Liver (tissue), 9 donors: Measurements from ENCODE around the gene SLC9A2. TPM values are rescaled to one million over a fixed set of nuclear protein-coding genes. Genes with fewer than 3 reads are reported as not detected.

Experiments used
- DNase-seq: peaks from one replicate; pipeline ENCODE4 v3.0.0-alpha.2; 2017; ENCODE audit warnings: low spot score
- H3K27ac ChIP-seq, 2 donors: one replicate each; pipeline ENCODE4 v1.7.0; 2013; ENCODE audit warnings: inconsistent platforms in 2 of 2, low read length in 2 of 2, control low read depth in 1 of 2, low read depth in 1 of 2, mild to moderate bottlenecking in 1 of 2
- H3K27me3 ChIP-seq, 4 donors: one replicate each; pipeline versions ENCODE4 v1.6.1 to v1.7.0; 2013; ENCODE audit warnings: low read length in 3 of 4, inconsistent platforms in 1 of 4, mild to moderate bottlenecking in 1 of 4, moderate library complexity in 1 of 4; ENCODE audit not compliant: control insufficient read depth in 4 of 4, insufficient read depth in 4 of 4
- H3K36me3 ChIP-seq, 4 donors: one replicate each; pipeline versions ENCODE4 v1.6.1 to v1.7.0; 2013; ENCODE audit warnings: low read length in 3 of 4, mild to moderate bottlenecking in 3 of 4, low read depth in 1 of 4, moderate library complexity in 1 of 4; ENCODE audit not compliant: control insufficient read depth in 4 of 4, insufficient read depth in 3 of 4
- H3K4me1 ChIP-seq, 4 donors: one replicate each; pipeline versions ENCODE4 v1.6.1 to v1.7.0; 2013; ENCODE audit warnings: low read length in 3 of 4, mild to moderate bottlenecking in 3 of 4, moderate library complexity in 1 of 4; ENCODE audit not compliant: control insufficient read depth in 4 of 4, insufficient read depth in 4 of 4
- H3K4me3 ChIP-seq, 3 donors: one replicate each; pipeline versions ENCODE4 v1.6.1 to v1.7.0; 2013; ENCODE audit warnings: low read length in 3 of 3, control low read depth in 1 of 3, low read depth in 1 of 3, mild to moderate bottlenecking in 1 of 3
- H3K9ac ChIP-seq, 2 donors: one replicate each; pipeline ENCODE4 v1.7.0; 2013; ENCODE audit warnings: low read length in 2 of 2, mild to moderate bottlenecking in 2 of 2, moderate library complexity in 2 of 2, control low read depth in 1 of 2, low read depth in 1 of 2
- H3K9me3 ChIP-seq, 4 donors: one replicate each; pipeline versions ENCODE4 v1.6.1 to v1.7.0; 2013; ENCODE audit warnings: low read length in 3 of 4; ENCODE audit not compliant: control insufficient read depth in 4 of 4
- ATF3 ChIP-seq: IDR thresholded peaks from 2 replicates; pipeline ENCODE4 v1.6.1; 2016; ENCODE audit warnings: antibody characterized with exemption
- EGR1 ChIP-seq, 2 donors: IDR thresholded peaks; 2 replicates each; pipeline ENCODE4 v1.6.1; 2016 to 2018; ENCODE audit warnings: antibody characterized with exemption in 2 of 2, low read depth in 2 of 2
- FOXA1 ChIP-seq: IDR thresholded peaks from 2 replicates; pipeline ENCODE4 v1.6.1; 2016; ENCODE audit warnings: antibody characterized with exemption
- FOXA2 ChIP-seq: IDR thresholded peaks from 2 replicates; pipeline ENCODE4 v1.6.1; 2016; ENCODE audit warnings: antibody characterized with exemption
- HNF4A ChIP-seq, 2 donors: conservative IDR thresholded peaks; 2 replicates each; pipeline ENCODE4 v1.6.1; 2016; ENCODE audit warnings: antibody characterized with exemption in 2 of 2, mild to moderate bottlenecking in 2 of 2
- HNF4G ChIP-seq: IDR thresholded peaks from 2 replicates; pipeline ENCODE4 v1.6.1; 2016; ENCODE audit warnings: antibody characterized with exemption
- JUND ChIP-seq, 2 donors: IDR thresholded peaks; 2 replicates each; pipeline ENCODE4 v1.6.1; 2016; ENCODE audit warnings: antibody characterized with exemption in 2 of 2
- MAX ChIP-seq: IDR thresholded peaks from 2 replicates; pipeline ENCODE4 v1.6.1; 2016; ENCODE audit warnings: antibody characterized with exemption
- NR2F2 ChIP-seq: IDR thresholded peaks from 2 replicates; pipeline ENCODE4 v1.6.1; 2016; ENCODE audit warnings: antibody characterized with exemption
- RAD21 ChIP-seq, 2 donors: IDR thresholded peaks; 2 replicates each; pipeline ENCODE4 v1.6.1; 2016; ENCODE audit warnings: antibody characterized with exemption in 2 of 2, mild to moderate bottlenecking in 2 of 2
- REST ChIP-seq: IDR thresholded peaks from 2 replicates; pipeline ENCODE4 v1.6.1; 2016; ENCODE audit warnings: antibody characterized with exemption, mild to moderate bottlenecking
- RXRA ChIP-seq, 2 donors: IDR thresholded peaks; 2 replicates each; pipeline ENCODE4 v1.6.1; 2017 to 2018; ENCODE audit warnings: antibody characterized with exemption in 2 of 2, mild to moderate bottlenecking in 1 of 2
- SP1 ChIP-seq: IDR thresholded peaks from 2 replicates; pipeline ENCODE4 v1.6.1; 2018; ENCODE audit warnings: antibody characterized with exemption, mild to moderate bottlenecking
- TAF1 ChIP-seq: conservative IDR thresholded peaks from 2 replicates; pipeline ENCODE4 v1.6.1; 2016; ENCODE audit warnings: antibody characterized with exemption, mild to moderate bottlenecking
- YY1 ChIP-seq: IDR thresholded peaks from 2 replicates; pipeline ENCODE4 v1.6.1; 2016; ENCODE audit warnings: antibody characterized with exemption, mild to moderate bottlenecking
- WGBS: extraction: QIAGEN DNeasy Blood & Tissue Kit; methylation state at CpG from one replicate; pipeline ENCODE4 v1.1.7; 2013; 5-methylcytosine and 5-hydroxymethylcytosine counted together
- polyA plus RNA-seq, 2 donors: library from polyadenylated mRNA; stranded (reverse) in 1 of 2; unstranded in 1 of 2; fragments of 200-250 nt in 1 of 2; fragments of >200 nt in 1 of 2; fragmentation: Nextera tagmentation in 1 of 2; extraction: Ambion mirVana in 1 of 2; gene quantifications; one replicate each; pipeline versions ENCODE4 v1.2.1 to v1.2.3, GENCODE V29; 2013 to 2015
- total RNA-seq, 2 donors: library from RNA; depleted of rRNA; stranded (reverse); fragments of >200 nt; gene quantifications; one replicate each; pipeline ENCODE4 v1.2.3, GENCODE V29; 2014
- TF ChIP-seq, protein P1 (sequence below): IDR thresholded peaks from 2 replicates; pipeline ENCODE4 v1.6.1; 2016; ENCODE audit warnings: antibody characterized with exemption
- TF ChIP-seq, protein P2 (sequence below): fragments of 150-350 bp; IDR thresholded peaks from 2 replicates; pipeline ENCODE4 v1.5.1; 2017; ENCODE audit warnings: improper control_type of control experiment, low read depth, low read length; ENCODE audit not compliant: missing input control
- donor health status: healthy.
- donor health status: healthy.
- donor health status: healthy.
- donor health status: healthy.
- donor health status: healthy.

The SLC9A2 gene
- total and polyA plus RNA-seq, 4 donors: under 0.01 to 0.05 (median 0.01) TPM; not detected in 1

GRCh38 chr2:102603904-102604303, 15.4 kb upstream of the SLC9A2 start:
- WGBS: 72% methylated on average over 4 of the region's 4 CpGs
- H3K4me3 ChIP-seq: no peak overlapping the region
- no peak for DNase-seq
- H3K36me3 ChIP-seq: no peaks in the 10 kb centered on the region
- H3K9me3 ChIP-seq: no peaks in the 10 kb centered on the region
- H3K9ac ChIP-seq: no peak overlapping the region
- peaks cover 0 to 2% (median 0%) of the 10 kb centered on the region in 4 donors for H3K27me3 ChIP-seq
- no peak overlapping the region for H3K27ac ChIP-seq
- no peaks in the 10 kb centered on the region for H3K4me1 ChIP-seq
- TF ChIP-seq HNF4A (conservative IDR thresholded peaks at IDR 0.05): no peak
- no peak for TF ChIP-seq NR2F2
- TF ChIP-seq REST: no peak
- no peak for TF ChIP-seq FOXA2
- no peak for TF ChIP-seq SP1
- no peak for TF ChIP-seq MAX
- TF ChIP-seq RXRA (IDR thresholded peaks at IDR 0.05): no peak
- TF ChIP-seq FOXA1: no peak

- Histone ChIP-seq H3K4me3 (no peak overlapping the region), H3K27me3 (no peaks in the 10 kb centered on the region), H3K27ac (no peak overlapping the region), H3K9ac (no peak overlapping the region), H3K4me1 (no peaks in the 10 kb centered on the region), H3K36me3 (no peaks in the 10 kb centered on the region), H3K9me3 (no peaks in the 10 kb centered on the region)
- TF ChIP-seq MAX (no peak), FOXA2 (no peak), HNF4A (conservative IDR thresholded peaks at IDR 0.05) (no peak), SP1 (no peak), HNF4G (no peak), ATF3 (no peak), YY1 (no peak), TAF1 (no peak), JUND (IDR thresholded peaks at IDR 0.05) (no peak), EGR1 (IDR thresholded peaks at IDR 0.05; ENCODE audit: low read depth in 2 of 2) (no peak), RAD21 (IDR thresholded peaks at IDR 0.05) (no peak), RXRA (IDR thresholded peaks at IDR 0.05) (no peak)
- TF ChIP-seq, protein P1, sequence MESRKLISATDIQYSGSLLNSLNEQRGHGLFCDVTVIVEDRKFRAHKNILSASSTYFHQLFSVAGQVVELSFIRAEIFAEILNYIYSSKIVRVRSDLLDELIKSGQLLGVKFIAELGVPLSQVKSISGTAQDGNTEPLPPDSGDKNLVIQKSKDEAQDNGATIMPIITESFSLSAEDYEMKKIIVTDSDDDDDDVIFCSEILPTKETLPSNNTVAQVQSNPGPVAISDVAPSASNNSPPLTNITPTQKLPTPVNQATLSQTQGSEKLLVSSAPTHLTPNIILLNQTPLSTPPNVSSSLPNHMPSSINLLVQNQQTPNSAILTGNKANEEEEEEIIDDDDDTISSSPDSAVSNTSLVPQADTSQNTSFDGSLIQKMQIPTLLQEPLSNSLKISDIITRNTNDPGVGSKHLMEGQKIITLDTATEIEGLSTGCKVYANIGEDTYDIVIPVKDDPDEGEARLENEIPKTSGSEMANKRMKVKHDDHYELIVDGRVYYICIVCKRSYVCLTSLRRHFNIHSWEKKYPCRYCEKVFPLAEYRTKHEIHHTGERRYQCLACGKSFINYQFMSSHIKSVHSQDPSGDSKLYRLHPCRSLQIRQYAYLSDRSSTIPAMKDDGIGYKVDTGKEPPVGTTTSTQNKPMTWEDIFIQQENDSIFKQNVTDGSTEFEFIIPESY: no peak
- TF ChIP-seq, protein P2, sequence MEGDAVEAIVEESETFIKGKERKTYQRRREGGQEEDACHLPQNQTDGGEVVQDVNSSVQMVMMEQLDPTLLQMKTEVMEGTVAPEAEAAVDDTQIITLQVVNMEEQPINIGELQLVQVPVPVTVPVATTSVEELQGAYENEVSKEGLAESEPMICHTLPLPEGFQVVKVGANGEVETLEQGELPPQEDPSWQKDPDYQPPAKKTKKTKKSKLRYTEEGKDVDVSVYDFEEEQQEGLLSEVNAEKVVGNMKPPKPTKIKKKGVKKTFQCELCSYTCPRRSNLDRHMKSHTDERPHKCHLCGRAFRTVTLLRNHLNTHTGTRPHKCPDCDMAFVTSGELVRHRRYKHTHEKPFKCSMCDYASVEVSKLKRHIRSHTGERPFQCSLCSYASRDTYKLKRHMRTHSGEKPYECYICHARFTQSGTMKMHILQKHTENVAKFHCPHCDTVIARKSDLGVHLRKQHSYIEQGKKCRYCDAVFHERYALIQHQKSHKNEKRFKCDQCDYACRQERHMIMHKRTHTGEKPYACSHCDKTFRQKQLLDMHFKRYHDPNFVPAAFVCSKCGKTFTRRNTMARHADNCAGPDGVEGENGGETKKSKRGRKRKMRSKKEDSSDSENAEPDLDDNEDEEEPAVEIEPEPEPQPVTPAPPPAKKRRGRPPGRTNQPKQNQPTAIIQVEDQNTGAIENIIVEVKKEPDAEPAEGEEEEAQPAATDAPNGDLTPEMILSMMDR: no peak
- DNase-seq: no peak
- WGBS: 50% methylated on average over 3 of the region's 3 CpGs
Measured at GRCh38 chr2:102604769-102605168, 14.6 kb upstream of the SLC9A2 start.
